ENCODE measurements around the gene ZMYM3. TPM values are rescaled to one million over a fixed set of nuclear protein-coding genes. Genes with fewer than 3 reads are reported as not detected.

The ZMYM3 gene
- total RNA-seq, 1 experiment from 2014 or later: 23.2 TPM

GRCh38 chrX:71214604-71215337 is 39.2 kb downstream of the ZMYM3 start:
- no peak for DNase-seq (ENCODE audit: low read depth)

- no peak for DNase-seq (ENCODE audit: low read depth)
These were observed 39.8 kb downstream of the ZMYM3 start for GRCh38 chrX:71214152-71214551.

- DNase-seq (ENCODE audit: low read depth): no peak
These were observed 41.4 kb downstream of the ZMYM3 start for GRCh38 chrX:71212536-71212935.

GRCh38 chrX:71210816-71211215 is 43.1 kb downstream of the ZMYM3 start:
- no peak for DNase-seq (ENCODE audit: low read depth)

- DNase-seq (ENCODE audit: low read depth): no peak
These were observed 54.5 kb downstream of the ZMYM3 start for GRCh38 chrX:71199252-71200008.

- DNase-seq (ENCODE audit: low read depth): no peak
These were observed 55.9 kb downstream of the ZMYM3 start for GRCh38 chrX:71198066-71198465.

- DNase-seq (ENCODE audit: low read depth): peak; percentile 5
These were observed 57.8 kb downstream of the ZMYM3 start for GRCh38 chrX:71195964-71196649.

- DNase-seq (ENCODE audit: low read depth): no peak
These were observed 62.7 kb downstream of the ZMYM3 start for GRCh38 chrX:71191248-71191647.

Other genes with a start within 250 kb of the ZMYM3 start
- gene SNX12, start 185.8 kb downstream of the ZMYM3 start, total RNA-seq (2014; rRNA removed; shearing (Covaris generic)): 75.6 and 86.4 TPM in 2 replicates
- gene FOXO4, start 158.3 kb downstream of the ZMYM3 start, total RNA-seq (2014; rRNA removed; shearing (Covaris generic)): 4.2 and 4.3 TPM in 2 replicates
- gene CXorf65, start 147.4 kb downstream of the ZMYM3 start, total RNA-seq (2014; rRNA removed; shearing (Covaris generic)): not detected in 2 replicates
- gene IL2RG, start 142.6 kb downstream of the ZMYM3 start, total RNA-seq (2014; rRNA removed; shearing (Covaris generic)): not detected in 2 replicates
- 19.3 and 35.1 TPM in 2 replicates for gene MED12, start 135.5 kb downstream of the ZMYM3 start, total RNA-seq (2014; rRNA removed; shearing (Covaris generic))
- gene NLGN3, start 109.3 kb downstream of the ZMYM3 start, total RNA-seq (2014; rRNA removed; shearing (Covaris generic)): under 0.01 and 0.10 TPM in 2 replicates
- not detected in 2 replicates for gene GJB1, start 30.9 kb downstream of the ZMYM3 start, total RNA-seq (2014; rRNA removed; shearing (Covaris generic))
- 487 and 489 TPM in 2 replicates for gene NONO, start 29.5 kb upstream of the ZMYM3 start, total RNA-seq (2014; rRNA removed; shearing (Covaris generic))
- 0.96 and 0.98 TPM in 2 replicates for gene ITGB1BP2, start 47.6 kb upstream of the ZMYM3 start, total RNA-seq (2014; rRNA removed; shearing (Covaris generic))
- gene TAF1, start 112.2 kb upstream of the ZMYM3 start, total RNA-seq (2014; rRNA removed; shearing (Covaris generic)): 16.0 and 18.8 TPM in 2 replicates

All from RPMI7951 (cell line).